GM15510 (cell line): ENCODE results near the gene ZIC5.

Experiments used
- POLR2A ChIP-seq: IDR thresholded peaks from 3 replicates; pipeline ENCODE4 v1.6.1; 2011; ENCODE audit warnings: borderline replicate concordance; ENCODE audit not compliant: insufficient read length; ENCODE audit errors: extremely low read depth

Gene ZIC5

GRCh38 chr13:99971576-99972189, at the start of gene ZIC5:
Gene ZIC5, minus strand, starts transcription at chr13:99971767. Its CDS starts 164 bp downstream, at chr13:99971603.
- no peak for TF ChIP-seq POLR2A

- TF ChIP-seq POLR2A, result no peak
Observed at GRCh38 chr13:100019780-100020356, 48.3 kb upstream of the ZIC5 start.

GRCh38 chr13:100014621-100015020, 43.1 kb upstream of the ZIC5 start:
- TF ChIP-seq POLR2A, result no peak

GRCh38 chr13:99998261-99998660, 26.7 kb upstream of the ZIC5 start:
- no peak for TF ChIP-seq POLR2A

GRCh38 chr13:99997702-99998214, 26.2 kb upstream of the ZIC5 start:
- TF ChIP-seq POLR2A, result no peak

GRCh38 chr13:99996381-99996973, 24.9 kb upstream of the ZIC5 start:
- no peak for TF ChIP-seq POLR2A

- TF ChIP-seq POLR2A, result no peak
Observed at GRCh38 chr13:99995589-99996380, 24.2 kb upstream of the ZIC5 start.

GRCh38 chr13:99995104-99995588, 23.6 kb upstream of the ZIC5 start:
- TF ChIP-seq POLR2A, result no peak

- TF ChIP-seq POLR2A, result no peak
Observed at GRCh38 chr13:99994638-99995020, 23.1 kb upstream of the ZIC5 start.

- TF ChIP-seq POLR2A, result no peak
Observed at GRCh38 chr13:99993660-99994637, 22.4 kb upstream of the ZIC5 start.

- no peak for TF ChIP-seq POLR2A
Observed at GRCh38 chr13:99992949-99993351, 21.4 kb upstream of the ZIC5 start.

- TF ChIP-seq POLR2A, result no peak
Observed at GRCh38 chr13:99991828-99992775, 20.5 kb upstream of the ZIC5 start.

- TF ChIP-seq POLR2A, result no peak
Observed at GRCh38 chr13:99991013-99991827, 19.7 kb upstream of the ZIC5 start.
